ENCODE data around the gene C12orf76.

The C12orf76 gene

DNA sequence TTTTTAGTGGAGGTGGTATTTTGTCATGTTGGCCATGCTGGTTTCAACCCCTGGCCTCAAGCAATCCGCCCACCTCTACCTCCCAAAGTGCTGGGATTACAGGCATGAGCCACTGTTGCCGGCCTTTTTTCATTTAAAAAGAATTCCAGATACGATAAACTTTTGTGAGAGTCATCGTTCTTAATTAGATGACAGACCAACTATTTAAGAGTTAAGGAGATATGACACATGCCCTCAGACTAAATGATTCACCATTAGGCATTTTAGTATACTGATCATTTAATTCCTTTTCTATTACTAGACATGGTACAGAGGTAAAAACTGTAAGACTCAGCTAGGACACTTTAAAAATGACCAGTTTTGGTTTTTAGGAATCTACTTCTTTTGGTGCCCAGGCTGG lies 46.7 kb downstream of the C12orf76 start:
- no peaks in the 10 kb centered on the region for H3K27me3 Mint-ChIP-seq (ENCODE audit: low read depth)
- no peak overlapping the region for H3K4me3 Mint-ChIP-seq
- H3K9me3 Mint-ChIP-seq: no peaks in the 10 kb centered on the region
- DNase-seq (ENCODE audit: low spot score): no peak
- peaks cover 26% of the 10 kb centered on the region for H3K36me3 Mint-ChIP-seq (ENCODE audit: low read depth)
- H3K27ac Mint-ChIP-seq: no peak overlapping the region
- H3K4me1 Mint-ChIP-seq (ENCODE audit: low read depth): peaks cover 34% of the 10 kb centered on the region

DNA sequence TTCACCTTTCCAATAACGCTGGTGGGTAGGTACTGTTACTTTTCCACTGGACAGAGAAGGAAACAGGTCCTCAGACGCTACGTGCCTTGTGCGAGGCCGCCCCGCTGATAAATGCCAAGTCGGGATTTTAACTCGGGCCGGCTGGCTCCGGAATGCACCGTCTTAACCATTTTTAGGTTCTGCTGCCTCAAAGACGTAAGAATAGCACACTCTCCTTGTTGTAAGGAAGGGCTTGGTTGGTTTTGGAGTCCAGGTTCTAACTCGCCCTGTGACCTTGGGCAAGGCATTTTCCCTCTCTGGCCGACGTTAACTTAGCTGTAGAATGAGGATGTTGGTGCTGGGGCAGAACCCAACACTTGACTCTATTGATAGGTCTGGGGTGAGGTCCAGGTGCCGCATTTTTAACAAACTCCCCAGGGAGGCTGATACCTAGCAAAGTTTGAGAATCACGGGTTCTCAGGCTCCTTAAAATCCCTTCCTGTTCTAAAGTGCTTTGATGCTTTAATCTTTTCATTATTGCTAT lies 48.3 kb downstream of the C12orf76 start:
- H3K9me3 Mint-ChIP-seq: no peaks in the 10 kb centered on the region
- no peaks in the 10 kb centered on the region for H3K27me3 Mint-ChIP-seq (ENCODE audit: low read depth)
- no peak for DNase-seq (ENCODE audit: low spot score)
- peak overlapping the region; percentile 100 for H3K4me3 Mint-ChIP-seq
- peaks cover 30% of the 10 kb centered on the region for H3K4me1 Mint-ChIP-seq (ENCODE audit: low read depth)
- H3K36me3 Mint-ChIP-seq (ENCODE audit: low read depth): peaks cover 19% of the 10 kb centered on the region
- peak overlapping the region; percentile 96 for H3K27ac Mint-ChIP-seq

DNA sequence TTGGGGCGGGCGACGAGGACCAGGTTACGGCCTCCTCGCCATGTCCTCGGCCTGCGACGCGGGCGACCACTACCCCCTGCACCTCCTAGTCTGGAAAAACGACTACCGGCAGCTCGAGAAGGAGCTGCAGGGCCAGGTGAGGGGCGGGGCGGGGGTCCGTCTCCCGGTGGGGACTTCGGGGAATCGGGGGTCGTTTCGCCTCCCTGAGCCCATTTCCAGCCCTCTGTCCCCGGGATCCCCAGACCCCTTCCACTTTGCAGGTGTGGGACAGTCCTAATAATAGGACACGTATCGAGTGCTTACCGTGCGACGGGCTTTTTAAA lies 48.7 kb downstream of the C12orf76 start:
- Mint-ChIP-seq H3K4me3 (peak overlapping the region; percentile 100), H3K9me3 (no peaks in the 10 kb centered on the region), H3K4me1 (ENCODE audit: low read depth) (peaks cover 27% of the 10 kb centered on the region), H3K27ac (peak overlapping the region; percentile 96), H3K27me3 (ENCODE audit: low read depth) (no peaks in the 10 kb centered on the region), H3K36me3 (ENCODE audit: low read depth) (peaks cover 22% of the 10 kb centered on the region)
- DNase-seq (ENCODE audit: low spot score): no peak

DNA sequence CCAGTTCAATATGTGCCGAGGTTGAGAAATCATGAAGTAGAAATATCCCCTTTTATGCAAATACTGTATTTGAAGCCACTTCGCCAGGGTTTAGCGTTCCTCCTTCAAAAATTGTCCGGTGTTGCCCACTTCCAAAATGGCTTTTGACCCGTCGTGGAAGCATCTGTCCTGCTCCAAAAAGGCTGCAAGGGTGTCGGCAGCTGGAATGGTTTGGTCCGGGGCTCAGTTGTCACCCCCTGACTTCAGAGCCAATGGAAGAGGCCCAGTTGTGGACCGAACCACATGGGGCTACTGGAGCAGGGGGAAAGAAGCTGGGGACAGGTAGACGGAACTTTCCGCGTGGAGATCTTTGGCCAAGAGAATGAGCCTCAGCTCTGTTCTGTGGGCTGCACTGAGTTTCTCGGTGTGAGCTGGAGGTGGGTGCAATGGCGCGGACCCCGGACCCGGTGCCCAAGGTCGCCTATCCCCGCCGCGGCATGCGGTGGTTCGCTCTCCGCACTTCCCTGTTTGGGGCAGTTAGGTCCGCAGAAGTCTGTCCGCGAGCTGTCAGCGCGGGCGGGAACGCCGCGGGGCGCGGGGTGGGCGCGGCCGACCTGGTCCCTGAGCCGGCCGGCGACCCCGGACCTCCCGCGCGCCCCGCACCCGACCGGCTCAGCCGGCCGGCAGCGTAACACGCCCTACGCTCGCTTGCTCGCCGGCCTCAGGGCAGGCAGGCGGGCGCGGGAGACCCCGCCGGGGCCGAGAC lies 49.2 kb downstream of the C12orf76 start, which contains the start of gene ANKRD13A:
Gene ANKRD13A (plus strand): TSS at position 527 of the 745 bp plus-strand sequence. CDS start 259 bp downstream, outside the sequence.
- peaks cover 31% of the 10 kb centered on the region for H3K4me1 Mint-ChIP-seq (ENCODE audit: low read depth)
- peaks cover 26% of the 10 kb centered on the region for H3K36me3 Mint-ChIP-seq (ENCODE audit: low read depth)
- H3K4me3 Mint-ChIP-seq: peak within 1 kb of the TSS; percentile 100
- no peaks in the 10 kb centered on the region for H3K27me3 Mint-ChIP-seq (ENCODE audit: low read depth)
- peak within 1 kb of the TSS; percentile 97 for H3K27ac Mint-ChIP-seq
- no peaks in the 10 kb centered on the region for H3K9me3 Mint-ChIP-seq
- DNase-seq (ENCODE audit: low spot score): peak; percentile 84

DNA sequence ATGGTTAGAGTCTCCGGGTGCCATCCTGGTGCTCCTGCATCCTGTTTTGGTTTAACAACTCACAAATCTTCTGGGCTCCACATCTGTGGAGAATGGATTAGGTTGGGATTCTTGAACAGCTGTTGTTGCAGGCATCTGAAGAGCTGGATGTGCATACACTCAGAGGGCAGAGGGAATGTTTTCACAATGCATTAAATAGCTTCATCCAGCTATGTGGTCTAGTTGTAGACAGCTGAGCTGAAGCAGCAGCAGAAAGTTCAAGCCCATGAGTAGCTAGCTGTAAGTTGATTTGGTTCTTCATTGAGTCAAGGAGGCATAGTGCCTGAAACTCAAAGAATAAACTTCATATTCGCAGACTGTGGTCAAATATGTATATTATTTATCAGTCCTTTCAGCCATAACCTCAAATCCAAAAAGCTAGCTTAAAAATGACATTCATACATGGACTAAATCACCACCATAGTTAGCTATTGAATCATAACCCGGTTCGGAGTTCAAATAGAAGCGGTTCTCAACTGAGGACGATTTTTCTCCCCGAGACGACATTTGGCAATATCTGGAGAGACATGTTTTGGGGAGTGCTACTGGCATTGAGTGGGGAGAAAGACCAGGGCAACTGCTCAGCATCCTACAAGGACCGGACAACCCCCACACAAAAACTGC lies 50.0 kb downstream of the C12orf76 start:
- Mint-ChIP-seq H3K36me3 (ENCODE audit: low read depth) (peaks cover 26% of the 10 kb centered on the region), H3K27me3 (ENCODE audit: low read depth) (no peaks in the 10 kb centered on the region), H3K4me3 (peak overlapping the region; percentile 90), H3K4me1 (ENCODE audit: low read depth) (peaks cover 34% of the 10 kb centered on the region), H3K27ac (peak overlapping the region; percentile 97), H3K9me3 (no peaks in the 10 kb centered on the region)
- DNase-seq (ENCODE audit: low spot score): no peak

DNA sequence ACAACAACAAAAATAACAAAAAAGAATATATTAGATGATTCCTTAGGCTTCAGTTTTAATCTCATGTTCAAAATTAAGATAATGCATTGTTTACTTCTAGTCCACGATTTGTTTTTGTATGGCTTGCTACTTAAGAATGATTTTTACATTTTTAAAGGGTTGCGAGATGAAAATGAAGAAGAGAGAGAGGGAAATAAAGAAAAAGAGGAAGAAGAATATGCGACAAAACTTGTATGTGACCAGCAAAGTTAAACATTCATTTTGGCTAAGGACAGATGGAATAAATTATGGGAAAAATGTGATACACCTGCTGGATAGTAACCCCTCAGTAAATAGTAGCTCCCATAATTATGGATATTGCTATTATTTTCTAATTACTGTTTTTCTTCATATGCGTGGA lies 50.9 kb downstream of the C12orf76 start:
- Mint-ChIP-seq H3K36me3 (ENCODE audit: low read depth) (peaks cover 28% of the 10 kb centered on the region), H3K27ac (peak overlapping the region; percentile 32), H3K4me1 (ENCODE audit: low read depth) (peaks cover 35% of the 10 kb centered on the region), H3K9me3 (no peaks in the 10 kb centered on the region), H3K27me3 (ENCODE audit: low read depth) (no peaks in the 10 kb centered on the region), H3K4me3 (peak overlapping the region; percentile 49)
- DNase-seq (ENCODE audit: low spot score): no peak

DNA sequence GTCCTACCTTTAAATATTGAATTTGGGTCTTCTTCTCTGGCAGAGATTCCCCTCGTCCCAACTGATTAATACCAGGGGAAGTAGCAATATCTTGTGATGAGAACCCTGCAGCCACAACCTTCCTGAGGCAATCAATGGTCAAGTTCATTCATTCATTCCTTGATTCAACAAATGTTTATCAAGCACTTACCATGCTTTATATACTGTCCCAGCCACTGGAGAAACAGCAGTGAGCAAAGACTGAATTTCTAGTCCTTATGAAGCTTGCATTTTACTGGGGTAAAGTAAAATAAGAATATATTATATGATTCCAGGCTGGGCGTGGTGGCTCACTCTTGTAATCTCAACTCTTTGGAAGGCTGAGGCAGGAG lies 51.9 kb downstream of the C12orf76 start:
- peaks cover 37% of the 10 kb centered on the region for H3K4me1 Mint-ChIP-seq (ENCODE audit: low read depth)
- H3K4me3 Mint-ChIP-seq: peak overlapping the region; percentile 89
- no peak for DNase-seq (ENCODE audit: low spot score)
- no peaks in the 10 kb centered on the region for H3K9me3 Mint-ChIP-seq
- peak overlapping the region; percentile 84 for H3K27ac Mint-ChIP-seq
- peaks cover 30% of the 10 kb centered on the region for H3K36me3 Mint-ChIP-seq (ENCODE audit: low read depth)
- no peaks in the 10 kb centered on the region for H3K27me3 Mint-ChIP-seq (ENCODE audit: low read depth)

- peak within 1 kb of the TSS; percentile 90 for H3K27ac Mint-ChIP-seq
- H3K4me1 Mint-ChIP-seq (ENCODE audit: low read depth): peaks cover 37% of the 10 kb centered on the region
These were observed 52.4 kb downstream of the C12orf76 start, which contains the start of gene GIT2 for GRCh38 chr12:109995686-109996482. Gene GIT2, minus strand, starts transcription at chr12:109996368. Its CDS starts 144 bp downstream, at chr12:109996224.

GRCh38 chr12:109995361-109995685 lies 53.0 kb downstream of the C12orf76 start:
- no peaks in the 10 kb centered on the region for H3K27me3 Mint-ChIP-seq (ENCODE audit: low read depth)
- no peaks in the 10 kb centered on the region for H3K9me3 Mint-ChIP-seq
- H3K27ac Mint-ChIP-seq: peak overlapping the region; percentile 90
- no peak for DNase-seq (ENCODE audit: low spot score)
- peaks cover 36% of the 10 kb centered on the region for H3K36me3 Mint-ChIP-seq (ENCODE audit: low read depth)
- H3K4me3 Mint-ChIP-seq: peak overlapping the region; percentile 89
- peaks cover 35% of the 10 kb centered on the region for H3K4me1 Mint-ChIP-seq (ENCODE audit: low read depth)

More at GRCh38 chr12:109995686-109996482, 52.4 kb downstream of the C12orf76 start, which contains the start of gene GIT2:
- DNase-seq (ENCODE audit: low spot score): peak; percentile 96
- peak within 1 kb of the TSS; percentile 89 for H3K4me3 Mint-ChIP-seq
- H3K9me3 Mint-ChIP-seq: no peaks in the 10 kb centered on the region
- H3K27me3 Mint-ChIP-seq (ENCODE audit: low read depth): no peaks in the 10 kb centered on the region
- H3K36me3 Mint-ChIP-seq (ENCODE audit: low read depth): peaks cover 32% of the 10 kb centered on the region

- H3K4me1 Mint-ChIP-seq (ENCODE audit: low read depth): peaks cover 34% of the 10 kb centered on the region
- no peak for DNase-seq (ENCODE audit: low spot score)
- peaks cover 38% of the 10 kb centered on the region for H3K36me3 Mint-ChIP-seq (ENCODE audit: low read depth)
These were observed 53.7 kb downstream of the C12orf76 start for GRCh38 chr12:109994401-109995175.

DNA sequence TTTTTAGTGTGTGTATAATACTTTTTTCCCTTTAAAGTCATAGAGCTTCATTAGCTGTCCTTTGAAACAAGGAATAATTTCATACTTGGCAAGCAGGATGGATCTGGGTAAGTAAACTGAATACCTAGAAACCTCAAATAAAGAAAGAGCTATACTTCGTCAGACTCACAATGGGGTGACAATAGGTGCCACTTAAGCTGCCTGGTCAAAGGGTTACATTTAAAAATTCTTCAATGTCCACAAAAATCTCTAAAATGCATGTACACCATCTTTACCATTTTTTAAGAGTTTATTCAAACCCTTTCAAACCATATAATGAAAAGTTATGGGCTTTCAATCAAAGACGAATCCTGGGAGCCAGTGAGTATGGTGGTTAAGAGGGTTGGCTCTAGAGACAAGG lies 55.2 kb downstream of the C12orf76 start:
- H3K27ac Mint-ChIP-seq: peak overlapping the region; percentile 6
- H3K4me3 Mint-ChIP-seq: peak overlapping the region; percentile 89

More at GRCh38 chr12:109994401-109995175, 53.7 kb downstream of the C12orf76 start:
- no peaks in the 10 kb centered on the region for H3K9me3 Mint-ChIP-seq
- no peaks in the 10 kb centered on the region for H3K27me3 Mint-ChIP-seq (ENCODE audit: low read depth)
- H3K4me3 Mint-ChIP-seq: peak overlapping the region; percentile 89
- H3K27ac Mint-ChIP-seq: peak overlapping the region; percentile 90

GRCh38 chr12:109991586-109991985 lies 56.7 kb downstream of the C12orf76 start:
- no peaks in the 10 kb centered on the region for H3K9me3 Mint-ChIP-seq
- DNase-seq (ENCODE audit: low spot score): no peak
- H3K27ac Mint-ChIP-seq: no peak overlapping the region
- no peak overlapping the region for H3K4me3 Mint-ChIP-seq
- no peaks in the 10 kb centered on the region for H3K27me3 Mint-ChIP-seq (ENCODE audit: low read depth)
- peaks cover 57% of the 10 kb centered on the region for H3K36me3 Mint-ChIP-seq (ENCODE audit: low read depth)
- H3K4me1 Mint-ChIP-seq (ENCODE audit: low read depth): peaks cover 33% of the 10 kb centered on the region

More for the DNA sequence above, 55.2 kb downstream of the C12orf76 start:
- Mint-ChIP-seq H3K27me3 (ENCODE audit: low read depth) (no peaks in the 10 kb centered on the region), H3K9me3 (no peaks in the 10 kb centered on the region), H3K4me1 (ENCODE audit: low read depth) (peaks cover 36% of the 10 kb centered on the region), H3K36me3 (ENCODE audit: low read depth) (peaks cover 50% of the 10 kb centered on the region)
- no peak for DNase-seq (ENCODE audit: low spot score)

Measured in T-helper 2 cell treated with Interferon-gamma antibody and Interleukin-4, amounts not matched to agents 5 μg/mL and 100 μg/mL, for 36 hours (primary cell).